ENCODE data around the gene HINT1.
"Not testable (repeated sequence)": the region's sequence is repeated elsewhere in the genome, so short reads cannot be mapped to it uniquely, and the experiment has no call there.

HINT1 gene

DNA sequence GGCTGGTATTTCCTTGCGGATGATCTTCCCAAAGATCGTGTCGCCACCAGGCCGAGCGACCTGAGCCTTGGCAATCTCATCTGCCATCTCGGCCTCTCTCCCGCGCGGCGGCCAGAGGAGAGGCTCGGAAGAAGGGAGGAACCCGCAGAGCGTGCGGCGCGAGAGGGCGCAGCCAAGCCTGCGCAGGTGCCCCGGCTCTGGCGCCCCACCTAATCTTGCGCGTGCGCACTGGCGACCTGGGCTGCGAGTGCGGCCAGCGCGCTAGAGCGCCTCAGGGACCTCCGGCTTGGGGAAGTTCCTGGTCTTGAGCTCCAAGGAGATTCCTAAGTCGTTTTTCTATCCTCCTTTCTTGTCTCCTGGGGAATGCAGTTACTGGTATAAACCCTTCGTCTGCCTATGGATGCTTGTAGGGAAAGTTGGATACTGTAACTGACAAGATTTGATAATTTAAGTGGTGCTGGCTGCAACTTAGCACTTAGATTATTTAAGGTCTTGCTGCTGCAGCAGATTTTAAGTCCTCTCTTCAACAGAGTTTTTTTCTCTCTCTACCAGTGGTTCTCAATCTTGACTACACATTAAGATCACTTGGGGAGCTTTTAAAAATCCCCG lies at the start of gene HINT1:
Gene HINT1 (minus strand): TSS at position 138 of the 609 bp plus-strand sequence. CDS start 51 bp downstream, at position 87.
- peak; percentile 83 to 87 for DNase-seq (ENCODE audit: low read depth in 2 of 2, low spot score in 1 of 2)

GRCh38 chr5:131214609-131215227 lies 49.7 kb upstream of the HINT1 start:
- no peak for DNase-seq (ENCODE audit: low read depth in 2 of 2, low spot score in 1 of 2)

- no peak for DNase-seq (ENCODE audit: low read depth in 2 of 2, low spot score in 1 of 2)
Observed at GRCh38 chr5:131212471-131213021, 47.5 kb upstream of the HINT1 start.

DNA sequence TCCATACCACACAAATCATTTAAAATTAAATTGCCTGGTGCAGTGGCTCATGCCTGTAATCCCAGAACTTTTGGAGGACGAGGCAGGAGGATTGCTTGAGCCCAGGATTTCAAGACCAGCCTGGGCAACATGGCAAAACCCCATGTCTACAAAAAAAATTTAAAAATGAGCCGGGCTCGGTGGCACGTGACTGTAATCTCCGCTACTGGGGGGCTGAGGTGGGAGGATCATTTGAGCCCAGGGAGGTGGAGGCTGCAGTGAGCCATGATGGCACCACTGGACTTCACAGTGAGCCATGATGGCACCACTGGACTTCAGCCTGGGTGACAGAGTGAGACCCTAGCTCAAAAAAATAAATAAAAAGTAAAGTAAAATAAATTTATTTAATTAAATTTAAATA lies 46.6 kb upstream of the HINT1 start:
- DNase-seq (ENCODE audit: low read depth in 2 of 2, low spot score in 1 of 2), result no peak

GRCh38 chr5:131210151-131210510 lies 45.1 kb upstream of the HINT1 start:
- DNase-seq (ENCODE audit: low read depth in 2 of 2, low spot score in 1 of 2), result no peak

DNA sequence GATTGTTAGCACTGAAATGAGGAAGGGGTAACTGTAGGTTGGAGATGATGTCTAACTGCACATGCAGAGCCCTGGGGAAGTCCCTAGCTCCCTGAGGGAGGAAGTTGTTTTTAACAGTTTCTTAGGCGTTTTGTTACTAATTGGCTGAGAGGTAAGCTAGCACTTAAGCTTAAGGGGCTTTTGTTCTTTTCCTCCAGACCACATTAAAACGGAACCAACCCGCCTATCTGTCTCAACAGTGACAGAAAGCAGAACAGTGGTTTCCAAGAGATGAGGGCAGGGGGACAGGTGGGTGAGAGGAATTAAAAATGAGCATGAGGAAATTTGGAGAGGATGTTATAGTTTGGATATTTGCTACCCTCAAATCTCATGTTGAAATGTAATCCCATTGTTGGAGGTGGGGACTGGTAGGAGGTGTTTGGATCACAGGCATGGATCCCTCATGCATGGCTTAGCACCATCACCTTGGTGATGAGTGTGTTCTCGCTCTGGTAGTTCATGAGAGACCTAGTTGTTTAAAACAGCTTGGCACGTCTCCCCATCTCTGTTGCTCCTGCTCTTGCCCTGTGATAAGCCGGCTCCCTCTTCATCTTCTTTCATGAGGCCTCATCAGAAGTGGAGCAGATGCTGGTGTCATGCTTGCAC lies 44.6 kb upstream of the HINT1 start:
- no peak for DNase-seq (ENCODE audit: low read depth in 2 of 2, low spot score in 1 of 2)

GRCh38 chr5:131209175-131209505 lies 44.1 kb upstream of the HINT1 start:
- no peak for DNase-seq (ENCODE audit: low read depth in 2 of 2, low spot score in 1 of 2)

DNA sequence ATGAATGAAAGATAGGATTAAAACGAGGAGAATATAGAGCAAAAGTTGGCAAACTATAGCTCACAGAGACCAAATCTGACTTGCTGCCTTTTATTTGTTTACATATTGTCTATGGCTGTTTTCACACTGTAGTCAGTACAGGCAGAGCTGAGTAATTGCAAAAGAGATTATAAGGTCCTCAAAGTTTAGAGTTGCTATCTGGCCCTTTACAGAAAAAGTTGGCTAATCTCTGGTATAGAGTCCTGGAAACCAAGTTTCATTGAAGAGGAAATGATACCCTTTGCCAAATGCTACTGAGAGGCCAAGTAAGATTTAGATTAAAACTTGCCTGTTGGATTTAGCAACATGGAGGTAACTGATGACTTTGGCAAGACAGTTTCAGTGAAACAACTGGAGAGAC lies 41.7 kb upstream of the HINT1 start:
- no peak for DNase-seq (ENCODE audit: low read depth in 2 of 2, low spot score in 1 of 2)

GRCh38 chr5:131206061-131206460 lies 41.0 kb upstream of the HINT1 start:
- DNase-seq (ENCODE audit: low read depth in 2 of 2, low spot score in 1 of 2), result no peak

DNA sequence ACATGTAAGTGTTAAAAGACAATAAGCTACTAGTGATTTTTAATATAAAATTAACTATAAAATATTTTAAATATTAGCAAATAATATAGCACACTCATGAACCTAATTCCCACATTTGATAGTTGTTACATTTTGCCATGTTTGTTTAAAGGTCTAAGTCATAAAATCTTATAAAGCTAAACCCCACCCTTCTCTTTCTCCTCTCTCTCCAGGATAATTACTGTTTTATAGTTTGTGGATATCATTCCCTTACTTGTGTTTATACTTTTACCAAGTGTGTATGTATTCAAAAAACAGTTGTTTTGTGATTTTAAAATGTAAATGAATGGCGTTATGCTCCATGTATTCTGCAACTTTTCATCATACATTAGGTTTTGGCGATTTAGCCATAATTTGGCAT lies 39.9 kb upstream of the HINT1 start:
- no peak for DNase-seq (ENCODE audit: low read depth in 2 of 2, low spot score in 1 of 2)

DNA sequence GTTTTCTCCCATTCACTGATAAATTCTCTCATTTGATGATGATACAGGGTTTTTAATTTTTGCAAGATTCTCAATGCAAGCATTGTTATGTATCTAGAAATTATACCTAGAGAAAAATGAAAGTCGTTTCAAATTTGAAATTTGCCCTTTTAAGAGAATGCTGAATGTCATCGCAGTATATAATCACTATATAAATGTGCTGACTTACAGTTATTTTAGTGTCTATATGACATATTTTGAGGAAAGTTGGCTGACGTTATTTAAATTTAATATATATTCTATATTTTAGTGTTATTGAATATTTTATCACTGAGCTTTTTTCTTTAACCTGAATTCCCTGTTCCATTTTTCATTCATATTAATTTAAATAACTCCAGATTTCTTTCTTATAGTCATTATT lies 35.5 kb upstream of the HINT1 start:
- DNase-seq (ENCODE audit: low read depth in 2 of 2, low spot score in 1 of 2), result no peak

- DNase-seq (ENCODE audit: low read depth in 2 of 2, low spot score in 1 of 2), result no peak
Observed at GRCh38 chr5:131198625-131199024, 33.6 kb upstream of the HINT1 start.

- no peak for DNase-seq (ENCODE audit: low read depth in 2 of 2, low spot score in 1 of 2)
Observed at GRCh38 chr5:131196331-131196730, 31.3 kb upstream of the HINT1 start.

- DNase-seq (ENCODE audit: low read depth in 2 of 2, low spot score in 1 of 2), result no peak
Observed at GRCh38 chr5:131195696-131196095, 30.6 kb upstream of the HINT1 start.

GRCh38 chr5:131194725-131195124 lies 29.7 kb upstream of the HINT1 start:
- no peak for DNase-seq (ENCODE audit: low read depth in 2 of 2, low spot score in 1 of 2)

GRCh38 chr5:131193897-131194296 lies 28.8 kb upstream of the HINT1 start:
- DNase-seq (ENCODE audit: low read depth in 2 of 2, low spot score in 1 of 2), result not testable (repeated sequence)

- DNase-seq (ENCODE audit: low read depth in 2 of 2, low spot score in 1 of 2), result no peak
Observed at GRCh38 chr5:131193106-131193505, 28.1 kb upstream of the HINT1 start.

- DNase-seq (ENCODE audit: low read depth in 2 of 2, low spot score in 1 of 2), result no peak
Observed at GRCh38 chr5:131186561-131187256, 21.7 kb upstream of the HINT1 start.

DNA sequence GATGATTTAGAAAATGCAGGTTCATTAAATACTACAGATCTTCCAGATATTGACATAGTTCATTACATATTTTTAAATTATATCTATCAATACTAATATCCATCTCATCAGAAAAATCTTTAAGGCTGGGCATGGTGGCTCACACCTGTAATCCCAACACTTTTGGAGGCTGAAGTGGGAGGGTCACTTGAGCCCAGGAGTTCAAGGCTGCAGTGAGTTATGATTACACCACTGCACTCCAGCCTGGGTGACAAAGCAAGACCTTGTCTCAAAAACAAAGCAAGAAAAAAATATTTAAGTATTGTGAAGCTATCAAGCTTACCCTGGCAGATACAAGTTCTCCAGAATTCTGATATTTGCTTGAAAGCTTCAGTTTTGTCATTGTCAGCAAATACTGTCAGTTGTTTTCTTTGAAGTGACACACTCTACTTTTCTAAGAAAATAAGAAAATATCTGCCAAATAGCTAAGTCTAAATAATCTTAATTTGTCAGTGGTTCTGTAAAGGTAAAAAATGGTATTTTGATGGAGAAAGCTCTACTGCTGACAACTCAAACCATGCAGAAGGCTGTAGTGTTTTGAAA lies 20.6 kb upstream of the HINT1 start:
- no peak for DNase-seq (ENCODE audit: low read depth in 2 of 2, low spot score in 1 of 2)

- DNase-seq (ENCODE audit: low read depth in 2 of 2, low spot score in 1 of 2), result no peak
Observed at GRCh38 chr5:131182839-131183238, 17.8 kb upstream of the HINT1 start.

DNA sequence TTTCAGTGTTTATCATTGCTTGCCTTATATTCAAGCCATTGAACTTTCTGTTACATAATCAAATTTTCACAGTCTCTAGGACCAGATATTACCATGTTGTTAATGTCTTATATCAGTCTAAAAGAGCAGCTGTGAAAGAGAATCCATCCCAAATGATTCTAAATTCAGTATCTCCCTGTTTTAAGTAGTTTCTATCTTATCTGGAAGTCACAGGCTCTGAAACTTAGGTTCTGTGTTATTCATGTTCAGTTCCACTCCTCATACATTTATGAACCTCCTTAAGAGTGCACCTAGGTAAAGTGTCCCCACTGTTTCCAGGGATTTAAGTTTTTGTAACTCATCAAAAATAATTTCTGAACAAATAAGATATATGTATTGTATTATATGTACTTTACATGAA lies 15.4 kb upstream of the HINT1 start:
- DNase-seq (ENCODE audit: low read depth in 2 of 2, low spot score in 1 of 2), result no peak

All from stimulated activated CD8-positive, alpha-beta memory T cell treated with anti-CD3 and anti-CD28 coated beads, Interleukin-4, amount 100 ng/mL, for 1 hour (primary cell).